A549 (cell line): Measurements from ENCODE around the gene FADS1.

ENCODE experiments used
- CTCF ChIP-seq: fragments of >200 bp; sonication (Bioruptor Twin); formaldehyde crosslinking; IDR thresholded peaks from 3 replicates; pipeline ENCODE4 v1.5.1; 2016
- SMC3 ChIP-seq: fragments of >200 bp; sonication (Bioruptor Twin); formaldehyde crosslinking; IDR thresholded peaks from 3 replicates; pipeline ENCODE4 v1.6.1; 2018; ENCODE audit warnings: inconsistent platforms

- TF ChIP-seq CTCF (no peak), SMC3 (no peak)
These were observed 11.5 kb upstream of the FADS1 start for GRCh38 chr11:61828379-61828628.
